Measurements from ENCODE around the gene MYO1A.
"Not testable (repeated sequence)": the region's sequence is repeated elsewhere in the genome, so short reads cannot be mapped to it uniquely, and the experiment has no call there.

MYO1A gene

DNA sequence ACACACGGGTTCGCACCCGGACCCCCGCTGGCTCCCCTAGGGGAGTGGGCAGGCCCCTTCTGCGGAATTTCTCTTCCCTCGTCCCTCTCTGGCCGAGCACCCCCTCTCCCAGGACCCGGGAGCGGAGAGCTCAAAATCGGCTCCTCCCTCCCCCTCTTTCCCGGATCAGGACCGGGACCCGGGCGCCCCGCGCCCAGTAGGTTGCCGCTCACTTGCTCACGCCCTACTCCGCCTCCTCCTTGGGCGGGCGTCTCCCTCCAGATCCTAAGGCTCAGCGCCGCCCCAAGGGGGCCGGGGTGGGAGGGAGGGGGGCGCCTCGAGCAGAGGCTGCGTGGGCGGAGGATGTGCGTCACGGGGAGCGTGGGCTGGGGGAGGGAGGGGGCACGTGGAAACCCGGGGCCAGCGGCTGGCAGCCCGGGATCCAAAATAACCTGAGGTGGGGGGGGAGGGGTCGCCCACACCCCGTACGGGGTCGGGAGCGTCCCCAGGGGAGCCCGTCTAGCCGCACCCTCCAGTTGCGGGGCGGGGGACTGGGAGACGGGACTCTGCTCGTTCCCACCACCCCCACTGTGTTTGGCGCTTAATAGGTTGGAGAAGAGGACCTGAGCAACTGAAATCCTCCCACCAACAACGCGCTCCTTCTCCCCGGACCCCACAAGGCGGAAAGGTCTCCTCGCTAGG is 37.2 kb upstream of the MYO1A start:
- peak; percentile 97 to 98 for DNase-seq

- DNase-seq = peak; percentile 74 to 84
Measured at GRCh38 chr12:57086493-57087009, 36.6 kb upstream of the MYO1A start.

DNA sequence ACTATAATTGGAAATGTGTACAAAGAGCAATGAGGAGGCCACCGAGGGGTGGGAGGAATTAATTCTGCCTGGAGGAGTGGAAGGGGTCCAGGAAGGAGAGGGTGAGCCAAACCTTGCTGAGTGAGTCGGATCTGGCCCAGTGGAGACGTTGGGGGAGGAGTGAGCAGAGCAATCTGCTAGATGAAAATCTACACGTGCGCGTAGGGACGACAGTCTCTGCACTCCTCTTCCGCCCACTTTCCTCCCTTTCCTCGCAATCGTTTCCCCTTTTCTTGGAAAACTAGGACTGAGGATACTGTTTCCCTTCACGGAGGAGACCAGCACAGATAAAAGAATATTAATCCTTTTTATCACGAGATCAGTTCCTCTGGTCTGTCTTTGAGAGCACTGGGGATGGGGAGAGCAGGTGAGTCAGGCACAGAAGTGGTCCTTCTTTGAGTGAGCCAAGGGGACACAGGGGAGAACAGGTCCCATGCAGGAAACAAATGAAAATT is 36.1 kb upstream of the MYO1A start:
- DNase-seq = peak in 1 of 2 donors; percentile 54

DNA sequence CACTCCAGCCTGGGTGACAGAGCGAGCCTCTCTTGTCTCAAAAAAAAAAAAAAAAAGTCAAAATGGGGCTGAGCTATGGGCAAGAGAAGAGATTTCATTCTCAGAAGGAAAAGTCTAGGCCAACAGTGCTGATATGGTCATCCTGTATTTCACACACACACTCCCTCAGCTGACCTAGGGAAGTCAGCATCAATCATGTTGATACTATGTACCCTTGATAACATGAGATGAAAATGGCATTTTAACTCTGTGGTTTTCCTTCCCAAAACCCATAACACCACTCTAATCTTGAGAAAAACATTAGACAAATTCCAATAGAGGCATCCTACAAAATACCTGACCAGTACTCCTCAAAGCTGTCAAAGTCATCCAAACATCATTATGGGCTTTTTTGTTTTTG is 30.9 kb upstream of the MYO1A start:
- no peak for DNase-seq

DNA sequence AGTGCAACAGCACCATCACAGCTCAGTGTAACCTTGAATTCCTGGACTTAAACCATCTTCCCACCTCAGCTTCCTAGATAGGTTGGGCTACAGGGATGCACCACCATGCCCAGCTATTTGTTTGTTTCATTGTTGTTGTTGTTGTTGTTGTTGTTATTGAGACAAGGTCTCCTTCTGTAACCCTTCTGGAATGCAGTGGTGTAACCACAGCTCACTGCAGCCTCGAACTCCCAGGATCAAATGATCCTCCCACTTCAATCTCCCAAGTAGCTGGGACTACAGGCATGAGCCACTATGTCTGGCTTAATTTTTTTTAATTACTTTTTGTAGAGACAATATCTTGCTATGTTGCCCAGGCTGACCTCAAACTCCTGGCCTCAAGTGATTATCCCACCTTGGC is 29.9 kb upstream of the MYO1A start:
- DNase-seq = no peak

DNA sequence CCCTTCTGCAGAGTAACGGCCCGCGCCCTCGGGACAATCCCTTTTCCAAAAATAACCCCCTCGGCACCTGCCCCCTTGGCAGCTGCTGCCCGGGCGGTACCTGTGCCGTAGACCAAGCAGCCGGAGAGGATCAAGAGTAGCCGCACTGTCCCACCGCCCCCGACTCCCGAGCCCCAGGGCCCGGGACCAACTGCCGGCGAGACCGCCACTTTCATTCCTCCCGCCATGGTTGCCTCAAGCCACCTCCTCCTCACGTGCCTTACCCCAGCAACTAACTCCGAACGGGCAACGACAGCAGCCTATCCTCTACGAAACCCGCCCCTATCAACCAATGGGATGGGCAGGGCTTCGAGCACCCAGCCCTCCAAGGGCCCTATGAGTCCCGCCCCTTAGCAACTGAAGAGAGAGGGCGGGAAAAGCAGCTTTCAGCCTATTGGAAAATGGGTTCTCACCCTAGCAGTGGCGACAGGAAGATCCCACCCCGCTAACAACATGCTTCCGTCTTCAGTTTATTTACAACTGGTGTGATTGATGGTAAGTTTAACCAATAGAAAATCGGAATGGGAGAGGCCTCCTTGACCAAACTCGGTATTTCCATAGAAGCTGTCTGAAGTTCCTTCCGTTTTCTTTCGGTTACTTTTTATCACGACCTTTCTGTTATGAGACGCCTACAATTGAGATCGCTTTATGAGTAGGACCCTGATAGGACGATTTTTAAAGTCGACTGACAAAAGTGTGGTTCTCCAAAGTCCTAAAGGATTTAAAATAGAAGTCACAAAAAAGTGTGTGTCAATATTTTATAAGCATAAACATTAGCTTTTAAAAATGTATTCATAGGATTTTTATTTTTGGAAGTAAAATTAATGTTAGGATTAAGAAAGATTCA is 28.8 kb upstream of the MYO1A start, which contains the start of gene NEMP1:
NEMP1 (minus strand) TSS at position 273 of the 886 bp plus-strand sequence; CDS start at position 227, 46 bp downstream.
- DNase-seq = peak; percentile 92 to 94

DNA sequence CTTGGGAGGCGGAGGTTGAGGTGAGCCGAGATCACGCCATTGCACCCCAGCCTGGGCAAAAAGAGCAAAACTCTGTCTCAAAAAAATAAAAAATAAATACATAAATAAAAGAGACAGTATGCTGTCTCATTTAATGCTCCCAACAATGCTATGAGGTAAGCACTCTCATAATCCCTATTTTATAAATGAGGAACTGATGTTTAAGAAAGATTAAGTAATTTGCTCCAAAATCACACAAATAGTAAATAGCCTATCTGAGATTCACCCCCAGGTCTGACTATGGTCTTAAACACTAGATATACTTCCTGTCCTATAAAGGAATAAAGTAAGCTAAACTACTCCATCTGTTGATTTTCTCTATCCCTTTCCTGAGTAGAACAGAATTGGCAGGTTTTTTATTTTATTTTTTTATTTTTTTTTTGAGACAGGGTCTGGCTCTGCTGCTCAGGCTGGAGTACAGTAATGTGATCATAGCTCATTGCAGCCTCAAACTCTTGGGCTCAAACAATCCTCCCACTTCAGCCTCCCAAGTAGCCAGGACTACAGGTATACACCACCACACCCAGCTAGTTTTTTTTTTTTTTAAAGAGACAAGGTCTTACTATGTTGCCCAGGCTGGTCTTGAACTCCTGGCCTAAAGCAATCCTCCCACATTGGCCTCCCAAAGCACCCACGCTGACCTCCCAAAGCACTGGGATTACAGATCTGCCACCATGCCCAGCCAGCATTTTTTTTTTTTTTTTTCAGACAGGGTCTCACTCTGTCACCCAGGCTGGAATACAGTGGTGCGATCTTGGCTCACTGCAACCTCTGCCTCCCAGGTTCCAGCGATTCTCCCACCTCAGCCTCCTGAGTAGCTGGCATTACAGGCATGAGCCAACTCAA is 23.9 kb upstream of the MYO1A start:
- not testable (repeated sequence) for DNase-seq

DNA sequence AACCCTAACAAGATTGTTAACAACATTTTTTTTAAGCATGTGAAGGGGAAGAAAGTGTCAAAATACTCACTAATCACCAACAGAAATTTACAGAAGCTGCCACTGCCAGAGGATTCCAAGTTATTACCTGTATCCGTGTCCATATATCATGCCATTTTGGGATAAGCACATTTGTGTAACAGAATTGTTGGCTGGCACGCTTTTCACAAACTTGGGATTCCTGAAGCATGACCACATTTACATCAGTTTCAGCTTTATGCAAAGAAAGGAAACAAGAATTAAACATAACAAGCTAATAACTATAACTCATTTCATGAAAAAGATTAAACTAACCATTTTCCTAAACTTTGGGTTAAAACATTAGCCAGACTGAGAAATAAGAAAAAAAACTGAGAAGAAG is 22.7 kb upstream of the MYO1A start:
- DNase-seq = no peak

GRCh38 chr12:57069523-57069922 is 19.6 kb upstream of the MYO1A start:
- peak; percentile 62 to 66 for DNase-seq

DNA sequence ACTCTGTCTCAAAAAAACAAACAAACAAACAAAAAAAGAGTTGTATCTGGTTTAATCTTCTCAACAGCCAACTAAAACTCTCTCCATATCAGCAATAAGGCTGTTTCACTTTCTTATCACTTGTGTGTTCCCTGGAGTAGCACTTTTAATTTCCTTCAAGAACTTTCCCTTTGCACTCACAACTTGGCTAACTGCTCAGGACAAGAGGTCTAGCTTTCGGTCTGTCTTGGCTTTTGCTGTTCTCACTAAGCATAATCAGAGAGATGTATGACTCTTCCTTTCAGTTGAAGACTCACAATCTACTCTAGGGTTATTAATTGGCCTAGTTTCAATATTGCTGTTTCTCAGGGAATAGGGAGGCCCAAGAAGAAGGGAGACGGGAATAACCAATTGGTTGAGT is 16.3 kb upstream of the MYO1A start:
- DNase-seq = no peak

DNA sequence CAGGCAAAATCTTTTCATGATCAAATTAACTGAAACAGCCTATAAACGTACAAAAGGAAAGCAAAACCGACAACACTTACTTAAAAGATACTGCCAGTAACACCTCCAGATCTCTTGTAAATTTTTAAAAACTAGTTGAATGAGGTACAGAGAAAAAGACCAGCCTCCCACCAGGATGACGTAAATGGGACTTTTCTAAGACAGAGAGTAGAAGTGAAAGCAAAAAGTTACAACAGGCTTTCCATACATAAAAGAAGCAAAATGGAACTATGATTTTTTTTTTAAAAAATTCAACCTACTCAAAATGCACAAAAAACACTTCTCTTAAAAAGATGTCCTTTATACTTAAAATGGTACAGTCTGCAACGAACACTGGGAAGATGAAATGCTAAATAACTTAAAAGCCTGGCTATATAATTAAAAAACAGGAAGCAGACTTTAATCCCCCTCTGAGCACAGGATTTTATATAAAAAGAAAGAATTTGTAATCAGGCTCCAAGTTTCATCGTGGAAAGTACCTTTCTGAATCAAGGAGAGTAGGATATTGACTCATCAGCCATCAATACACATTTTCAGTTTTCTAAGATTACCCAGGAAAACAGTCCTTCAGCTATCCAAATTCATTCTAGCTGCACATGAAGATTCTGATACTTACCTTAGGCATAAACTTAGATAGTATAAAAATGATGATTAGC is 14.2 kb upstream of the MYO1A start:
- DNase-seq = peak; percentile 58 to 66

DNA sequence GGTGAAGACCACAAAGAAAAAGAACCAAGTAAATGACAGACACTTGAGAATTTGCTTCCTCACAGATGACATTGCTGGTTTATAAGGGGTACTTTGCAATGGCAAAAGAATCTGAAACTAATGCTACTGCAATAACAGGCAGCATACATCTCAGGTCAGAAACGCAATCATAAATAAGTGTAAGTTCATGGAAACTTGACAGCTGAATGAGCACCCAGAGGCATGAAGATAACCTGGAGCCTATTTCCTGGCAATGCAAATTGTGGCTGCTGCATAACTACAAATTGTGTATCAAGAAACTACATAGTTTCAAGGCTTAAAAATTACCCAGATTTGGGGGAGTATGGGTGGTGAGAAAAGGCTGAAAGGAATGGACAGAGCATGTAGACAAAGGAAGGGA is 8.5 kb upstream of the MYO1A start:
- DNase-seq = no peak

GRCh38 chr12:57057067-57057751 is 7.3 kb upstream of the MYO1A start:
- DNase-seq = no peak

DNA sequence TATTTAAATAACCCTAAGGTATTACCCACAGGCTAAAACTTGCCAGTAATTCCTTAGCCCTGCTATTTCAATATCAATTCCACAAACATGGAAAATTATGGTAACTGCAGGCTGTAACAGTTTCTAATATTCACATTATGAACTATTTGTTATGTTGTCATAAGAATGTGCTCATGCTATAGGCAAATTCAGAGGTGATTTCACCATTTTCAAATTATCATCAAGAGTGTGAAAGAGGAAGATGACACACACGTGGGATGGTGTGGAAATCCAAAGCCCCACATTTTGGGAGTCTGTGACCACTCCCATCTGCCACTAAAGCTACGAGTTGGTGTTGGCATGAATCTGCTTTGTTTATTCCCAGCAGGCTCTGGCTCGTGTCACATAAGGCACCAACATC is 5.9 kb upstream of the MYO1A start:
- no peak for DNase-seq

DNA sequence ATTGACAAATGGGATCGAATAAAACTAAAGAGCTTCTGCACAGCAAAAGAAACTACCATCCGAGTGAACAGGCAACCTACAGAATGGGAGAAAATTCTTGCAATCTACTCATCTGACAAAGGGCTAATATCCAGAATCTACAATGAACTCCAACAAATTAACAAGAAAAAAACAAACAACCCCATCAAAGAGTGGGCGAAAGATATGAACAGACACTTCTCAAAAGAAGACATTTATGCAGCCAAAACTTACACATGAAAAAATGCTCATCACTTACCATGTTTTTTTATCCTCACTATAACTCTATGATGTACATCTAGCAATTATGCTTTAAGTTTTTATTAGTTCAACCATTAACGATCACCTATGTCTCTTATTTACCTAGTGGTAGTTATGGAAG is 4.0 kb upstream of the MYO1A start:
- DNase-seq = not testable (repeated sequence)

GRCh38 chr12:57053146-57053545 is 3.2 kb upstream of the MYO1A start:
- DNase-seq = not testable (repeated sequence)

DNA sequence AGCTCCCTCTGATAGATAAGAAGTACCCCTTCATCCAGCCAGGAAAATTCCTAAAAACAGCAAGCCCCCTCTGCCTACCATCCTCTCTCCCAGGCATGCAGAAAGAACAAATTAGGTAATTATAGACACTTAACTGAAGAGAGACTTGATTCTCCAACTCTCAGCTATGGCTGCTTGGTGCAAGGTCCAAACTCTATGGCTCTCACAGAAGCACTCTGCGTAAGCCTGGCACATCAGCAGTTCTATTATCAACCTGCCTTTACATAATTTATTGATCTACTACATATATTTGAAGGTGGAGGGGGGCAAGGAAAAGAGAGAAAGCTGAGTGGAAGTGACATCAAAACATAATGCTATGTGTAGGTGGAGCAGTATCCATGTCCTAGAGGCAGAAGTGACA is 1.1 kb upstream of the MYO1A start:
- DNase-seq = no peak

DNA sequence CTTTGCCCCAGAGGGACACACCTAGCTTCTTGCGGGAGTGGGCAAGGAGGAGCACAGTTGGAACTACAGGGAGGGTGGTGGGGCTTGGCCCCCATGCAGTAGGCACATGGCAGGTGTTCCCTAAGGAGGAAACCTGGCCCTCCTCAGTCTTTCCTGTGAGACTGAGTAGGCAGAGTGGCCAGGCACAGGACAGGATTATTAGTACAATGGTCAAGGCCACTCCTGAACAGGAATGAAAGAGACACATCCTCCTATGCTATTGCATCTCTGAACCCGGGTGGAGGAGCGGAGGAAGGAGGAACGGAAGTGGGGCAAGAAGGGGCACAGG is 846 bp downstream of the MYO1A start:
- no peak for DNase-seq

DNA sequence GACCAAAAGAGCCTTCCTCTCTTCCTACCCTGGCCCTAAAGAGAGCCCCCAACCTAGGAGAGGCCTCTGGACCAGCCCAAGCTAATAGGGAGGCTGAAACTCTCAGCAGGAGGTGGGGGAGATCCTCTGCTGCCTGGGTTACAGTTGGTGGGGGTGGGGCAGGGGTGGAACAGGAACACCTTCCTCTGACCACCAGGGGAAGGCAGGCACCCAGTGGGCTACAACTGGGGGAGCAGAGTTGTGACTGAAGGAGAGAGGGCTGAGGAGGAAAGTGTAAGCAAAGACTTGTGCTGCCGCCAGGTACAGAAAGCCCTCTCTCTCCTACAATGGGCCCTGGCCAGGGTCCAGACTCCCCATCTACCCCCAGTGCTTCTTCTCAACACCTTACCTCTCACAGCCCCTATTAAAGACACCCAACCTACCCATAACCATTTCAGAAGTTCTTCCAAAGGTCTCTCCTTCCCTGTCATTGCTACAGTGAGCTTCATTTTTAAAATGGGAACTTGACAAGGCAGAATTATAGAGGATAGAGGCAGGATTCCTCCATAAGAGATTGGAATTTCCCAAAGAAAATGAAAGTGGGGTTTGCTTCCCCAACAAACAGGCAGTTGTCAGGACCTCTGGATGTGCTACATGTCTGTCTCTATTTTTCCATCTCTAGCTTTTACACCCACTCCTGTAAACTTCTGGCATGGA is 1.4 kb downstream of the MYO1A start:
- DNase-seq = no peak

GRCh38 chr12:57047981-57048380 is 1.9 kb downstream of the MYO1A start:
- DNase-seq = no peak

Data from activated CD4-positive, alpha-beta T cell treated with anti-CD3 and anti-CD28 coated beads for 4 hours (primary cell).